H1 (cell line): ENCODE results near the gene MUC5B.

Source experiments
- CBX5 ChIP-seq: fragments of 300-800, 300-1000 bp; sonication (generic); IDR thresholded peaks from 2 replicates; pipeline ENCODE4 v1.7.1; 2016; ENCODE audit warnings: antibody characterized with exemption, low read length, low read depth
- CREB1 ChIP-seq: IDR thresholded peaks from 2 replicates; pipeline ENCODE4 v1.6.1; 2012; ENCODE audit warnings: inconsistent platforms
- CTCF ChIP-seq, 3 experiments: IDR thresholded peaks; 1 replicate in 2 of 3; 2 replicates in 1 of 3; pipeline versions ENCODE4 v1.5.1 to v1.6.1; 2011; ENCODE audit warnings: low read length in 3 of 3, mild to moderate bottlenecking in 3 of 3, inconsistent platforms in 2 of 3, low read depth in 1 of 3, moderate library complexity in 1 of 3; ENCODE audit not compliant: insufficient read depth in 1 of 3; ENCODE audit errors: control extremely low read depth in 1 of 3
- EP300 ChIP-seq, 2 experiments: IDR thresholded peaks; 1 replicate in 1 of 2; 2 replicates in 1 of 2; pipeline ENCODE4 v1.6.1; 2011 to 2012; ENCODE audit warnings: low read depth in 2 of 2, low read length in 2 of 2, mild to moderate bottlenecking in 2 of 2, borderline replicate concordance in 1 of 2, inconsistent platforms in 1 of 2, moderate library complexity in 1 of 2
- EZH2 ChIP-seq: fragments of 200-600 bp; sonication (generic); IDR thresholded peaks from 2 replicates; pipeline ENCODE4 v1.7.1; 2012; ENCODE audit warnings: low read depth, mild to moderate bottlenecking, moderate library complexity, low read length, inconsistent platforms; ENCODE audit not compliant: severe bottlenecking
- JUN ChIP-seq: IDR thresholded peaks from 2 replicates; pipeline ENCODE4 v1.6.1; 2011; ENCODE audit warnings: low read depth, mild to moderate bottlenecking, improper control_type of control experiment, low read length
- NANOG ChIP-seq: IDR thresholded peaks from 2 replicates; pipeline ENCODE4 v1.6.1; 2011; ENCODE audit warnings: low read length, low read depth, mild to moderate bottlenecking, inconsistent platforms; ENCODE audit not compliant: insufficient read depth, poor library complexity, severe bottlenecking
- POLR2A ChIP-seq, 2 experiments: IDR thresholded peaks; 1 replicate in 1 of 2; 2 replicates in 1 of 2; pipeline ENCODE4 v1.6.1; 2011; ENCODE audit warnings: low read depth in 2 of 2, low read length in 2 of 2, mild to moderate bottlenecking in 2 of 2; ENCODE audit errors: control extremely low read depth in 1 of 2
- POLR2AphosphoS5 ChIP-seq: IDR thresholded peaks from 2 replicates; pipeline ENCODE4 v1.6.1; 2011; ENCODE audit warnings: low read depth, low read length
- SIN3A ChIP-seq, 2 experiments: IDR thresholded peaks in 1 of 2; conservative IDR thresholded peaks in 1 of 2; 2 replicates each; pipeline ENCODE4 v1.6.1; 2011 to 2012; ENCODE audit warnings: low read length in 2 of 2, improper control_type of control experiment in 1 of 2, low read depth in 1 of 2, mild to moderate bottlenecking in 1 of 2
- TAF1 ChIP-seq: IDR thresholded peaks from 2 replicates; pipeline ENCODE4 v1.6.1; 2011; ENCODE audit warnings: mild to moderate bottlenecking, low read depth, low read length
- USF2 ChIP-seq: IDR thresholded peaks from 2 replicates; pipeline ENCODE4 v1.6.1; 2011; ENCODE audit warnings: low read length, improper control_type of control experiment
- YY1 ChIP-seq: IDR thresholded peaks from 2 replicates; pipeline ENCODE4 v1.6.1; 2011; ENCODE audit warnings: low read depth, mild to moderate bottlenecking, low read length

- TF ChIP-seq TAF1 (no peak), CTCF (IDR thresholded peaks at IDR 0.05; ENCODE audit: control extremely low read depth in 1 of 3, insufficient read depth in 1 of 3, low read depth in 1 of 3, low read length in 3 of 3) (peak in 2 of 3 experiments; percentile 44 to 52; a peak in 3 of 4 replicates), YY1 (no peak), EZH2 (no peak), POLR2A (IDR thresholded peaks at IDR 0.05; ENCODE audit: control extremely low read depth in 1 of 2, low read depth in 2 of 2, low read length in 2 of 2) (no peak), JUN (no peak), USF2 (no peak), CBX5 (no peak), SIN3A (conservative IDR thresholded peaks at IDR 0.05 in 1 of 2, IDR thresholded peaks at IDR 0.05 in 1 of 2; ENCODE audit: low read depth in 1 of 2, low read length in 2 of 2) (no peak), POLR2AphosphoS5 (no peak), CREB1 (no peak), NANOG (no peak), EP300 (IDR thresholded peaks at IDR 0.05; ENCODE audit: borderline replicate concordance in 1 of 2, low read depth in 2 of 2, low read length in 2 of 2) (no peak)
Measured at GRCh38 chr11:1226226-1226985, 3.5 kb downstream of the MUC5B start.
